Stimulated activated naive CD8-positive, alpha-beta T cell treated with anti-CD3 and anti-CD28 coated beads, Interleukin-15, amount 100 ng/mL, for 72 hours (primary cell): ENCODE measurements around the gene GARS1.
"Not testable (repeated sequence)": the region's sequence is repeated elsewhere in the genome, so short reads cannot be mapped to it uniquely, and the experiment has no call there.

Experiments
- ATAC-seq: fragments of 150-1000 bp; cut with Tn5 transposase; 2 replicates; pipeline ENCODE4 v1.10.0; 2021; ENCODE audit warnings: mild to moderate bottlenecking, moderate library complexity
- DNase-seq, 2 donors: peaks; one replicate each; pipeline ENCODE4 v3.0.0; 2021 to 2022
- H3K27ac Mint-ChIP-seq, 2 donors: one replicate each; pipeline ENCODE4 v1.8.0; 2022; ENCODE audit warnings: mild to moderate bottlenecking in 2 of 2, mixed read lengths in 2 of 2, moderate library complexity in 2 of 2
- H3K27me3 Mint-ChIP-seq: one replicate; pipeline ENCODE4 v1.8.0; 2022; ENCODE audit warnings: mixed read lengths
- H3K4me1 Mint-ChIP-seq: one replicate; pipeline ENCODE4 v1.8.0; 2022; ENCODE audit warnings: mild to moderate bottlenecking, mixed read lengths
- H3K4me3 Mint-ChIP-seq, 2 donors: one replicate each; pipeline ENCODE4 v1.8.0; 2022; ENCODE audit warnings: mild to moderate bottlenecking in 2 of 2, mixed read lengths in 2 of 2, moderate library complexity in 1 of 2
- H3K9me3 Mint-ChIP-seq, 2 donors: one replicate each; pipeline ENCODE4 v1.8.0; 2022; ENCODE audit warnings: mixed read lengths in 2 of 2

Gene GARS1

GRCh38 chr7:30563326-30563942 is 31.2 kb upstream of the GARS1 start:
- ATAC-seq (no peak), DNase-seq (no peak)
- Mint-ChIP-seq H3K4me3 (no peak overlapping the region), H3K9me3 (no peaks in the 10 kb centered on the region), H3K4me1 (peaks cover 15% of the 10 kb centered on the region), H3K27me3 (no peaks in the 10 kb centered on the region), H3K27ac (peak overlapping the region in 1 of 2 donors; percentile 77)

GRCh38 chr7:30564243-30564892 is 30.3 kb upstream of the GARS1 start:
- Mint-ChIP-seq H3K27me3 (no peaks in the 10 kb centered on the region), H3K4me1 (peaks cover 15% of the 10 kb centered on the region), H3K27ac (no peak overlapping the region)

GRCh38 chr7:30566596-30566995 is 28.1 kb upstream of the GARS1 start:
- no peak for ATAC-seq
- peaks cover 15% of the 10 kb centered on the region for H3K4me1 Mint-ChIP-seq
- no peaks in the 10 kb centered on the region for H3K27me3 Mint-ChIP-seq
- no peak overlapping the region for H3K4me3 Mint-ChIP-seq
- peaks cover 7 to 8% of the 10 kb centered on the region in 2 donors for H3K9me3 Mint-ChIP-seq
- no peak for DNase-seq
- H3K27ac Mint-ChIP-seq = no peak overlapping the region

More at GRCh38 chr7:30564243-30564892, 30.3 kb upstream of the GARS1 start:
- peak; percentile 65 for DNase-seq
- H3K9me3 Mint-ChIP-seq = no peaks in the 10 kb centered on the region
- no peak overlapping the region for H3K4me3 Mint-ChIP-seq
- peak; percentile 94 for ATAC-seq

GRCh38 chr7:30567081-30567480 is 27.6 kb upstream of the GARS1 start:
- no peak overlapping the region for H3K4me3 Mint-ChIP-seq

GRCh38 chr7:30570238-30570637 is 24.4 kb upstream of the GARS1 start:
- DNase-seq, H3K27me3 Mint-ChIP-seq, ATAC-seq: not testable (repeated sequence)

More at GRCh38 chr7:30567081-30567480, 27.6 kb upstream of the GARS1 start:
- H3K4me1 Mint-ChIP-seq = peaks cover 15% of the 10 kb centered on the region
- H3K27ac Mint-ChIP-seq = peak overlapping the region in 1 of 2 donors; percentile 66
- ATAC-seq = no peak
- H3K27me3 Mint-ChIP-seq = no peaks in the 10 kb centered on the region
- no peak for DNase-seq
- peaks cover 7 to 8% of the 10 kb centered on the region in 2 donors for H3K9me3 Mint-ChIP-seq

GRCh38 chr7:30572212-30572841 is 22.4 kb upstream of the GARS1 start:
- no peak for ATAC-seq
- Mint-ChIP-seq H3K27me3 (no peaks in the 10 kb centered on the region), H3K4me1 (peaks cover 5% of the 10 kb centered on the region), H3K27ac (no peak overlapping the region), H3K9me3 (peaks cover 16 to 17% of the 10 kb centered on the region in 2 donors), H3K4me3 (no peak overlapping the region)
- DNase-seq = no peak

More at GRCh38 chr7:30570238-30570637, 24.4 kb upstream of the GARS1 start:
- H3K4me3 Mint-ChIP-seq, H3K27ac Mint-ChIP-seq, H3K4me1 Mint-ChIP-seq, H3K9me3 Mint-ChIP-seq: not testable (repeated sequence)

- Mint-ChIP-seq H3K27me3 (no peaks in the 10 kb centered on the region), H3K27ac (no peak overlapping the region), H3K4me3 (no peak overlapping the region), H3K9me3 (peaks cover 10 to 12% of the 10 kb centered on the region in 2 donors), H3K4me1 (peaks cover 15% of the 10 kb centered on the region)
- ATAC-seq (no peak), DNase-seq (no peak)
These were observed 18.8 kb upstream of the GARS1 start for GRCh38 chr7:30575910-30576309.

GRCh38 chr7:30583181-30583580 is 11.5 kb upstream of the GARS1 start:
- Mint-ChIP-seq H3K4me3 (no peak overlapping the region), H3K27ac (no peak overlapping the region), H3K27me3 (no peaks in the 10 kb centered on the region), H3K4me1 (peaks cover 10% of the 10 kb centered on the region), H3K9me3 (no peaks in the 10 kb centered on the region)
- DNase-seq = no peak
- ATAC-seq = no peak

GRCh38 chr7:30584415-30584814 is 10.3 kb upstream of the GARS1 start:
- H3K4me3 Mint-ChIP-seq = no peak overlapping the region
- H3K27me3 Mint-ChIP-seq = no peaks in the 10 kb centered on the region
- DNase-seq (no peak), ATAC-seq (no peak)
- no peaks in the 10 kb centered on the region for H3K9me3 Mint-ChIP-seq
- no peak overlapping the region for H3K27ac Mint-ChIP-seq
- H3K4me1 Mint-ChIP-seq = peaks cover 8% of the 10 kb centered on the region

- ATAC-seq (no peak), DNase-seq (no peak)
- no peak overlapping the region for H3K27ac Mint-ChIP-seq
- no peaks in the 10 kb centered on the region for H3K9me3 Mint-ChIP-seq
- H3K4me3 Mint-ChIP-seq = no peak overlapping the region
- H3K4me1 Mint-ChIP-seq = peaks cover 9% of the 10 kb centered on the region
- no peaks in the 10 kb centered on the region for H3K27me3 Mint-ChIP-seq
These were observed 9.7 kb upstream of the GARS1 start for GRCh38 chr7:30584965-30585364.

- Mint-ChIP-seq H3K4me1 (peaks cover 13% of the 10 kb centered on the region), H3K9me3 (no peaks in the 10 kb centered on the region), H3K4me3 (no peak overlapping the region), H3K27me3 (no peaks in the 10 kb centered on the region), H3K27ac (no peak overlapping the region)
- no peak for ATAC-seq
- DNase-seq = no peak
These were observed 9.0 kb upstream of the GARS1 start for GRCh38 chr7:30585675-30586074.

- not testable (repeated sequence) for H3K27ac Mint-ChIP-seq, ATAC-seq, H3K27me3 Mint-ChIP-seq, H3K9me3 Mint-ChIP-seq, H3K4me3 Mint-ChIP-seq, DNase-seq
- H3K4me1 Mint-ChIP-seq = peaks cover 31% of the 10 kb centered on the region
These were observed 7.1 kb upstream of the GARS1 start for GRCh38 chr7:30587547-30587946.

GRCh38 chr7:30589111-30589510 is 5.6 kb upstream of the GARS1 start:
- Mint-ChIP-seq H3K4me1 (peaks cover 40% of the 10 kb centered on the region), H3K9me3 (no peaks in the 10 kb centered on the region), H3K27me3 (no peaks in the 10 kb centered on the region), H3K4me3 (no peak overlapping the region), H3K27ac (no peak overlapping the region)
- DNase-seq (no peak), ATAC-seq (no peak)

- H3K27ac Mint-ChIP-seq = peak overlapping the region; percentile 100
- DNase-seq (peak; percentile 51 to 61), ATAC-seq (peak; percentile 54)
These were observed 584 bp upstream of the GARS1 start for GRCh38 chr7:30594048-30594539.

GRCh38 chr7:30595436-30596013 is 847 bp downstream of the GARS1 start:
- Mint-ChIP-seq H3K4me1 (peaks cover 54% of the 10 kb centered on the region), H3K27ac (peak overlapping the region; percentile 100), H3K27me3 (no peaks in the 10 kb centered on the region), H3K4me3 (peak overlapping the region; percentile 90 to 98), H3K9me3 (no peaks in the 10 kb centered on the region)
- DNase-seq (peak in 1 of 2 donors; percentile 13), ATAC-seq (no peak)

More at GRCh38 chr7:30594048-30594539, 584 bp upstream of the GARS1 start:
- Mint-ChIP-seq H3K9me3 (no peaks in the 10 kb centered on the region), H3K4me1 (peaks cover 60% of the 10 kb centered on the region), H3K4me3 (peak overlapping the region; percentile 90 to 98), H3K27me3 (no peaks in the 10 kb centered on the region)
